Fibroblast of the aortic adventitia (primary cell): ENCODE results near the gene ENAM. TPM values are rescaled to one million over a fixed set of nuclear protein-coding genes. Genes with fewer than 3 reads are reported as not detected.

ENCODE experiments used
- DNase-seq: peaks from one replicate; pipeline ENCODE4 v3.0.0-alpha.2; 2010; ENCODE audit warnings: low read depth
- H3K4me3 ChIP-seq: 2 replicates; pipeline ENCODE4 v1.5.1; 2011; ENCODE audit warnings: low read depth, mild to moderate bottlenecking, control low read depth, low read length, moderate library complexity
- CTCF ChIP-seq: IDR thresholded peaks from 2 replicates; pipeline ENCODE4 v1.5.1; 2011; ENCODE audit warnings: mild to moderate bottlenecking, low read length, control low read depth, inconsistent platforms; ENCODE audit not compliant: insufficient read depth
- total RNA-seq: library from RNA; depleted of rRNA; stranded (reverse); fragments of >200 nt; gene quantifications from 2 replicates; pipeline ENCODE4 v1.2.3, GENCODE V29; 2012; ENCODE audit warnings: low replicate concordance

The ENAM gene
- total RNA-seq, 1 donor, result 0.18 TPM

DNA sequence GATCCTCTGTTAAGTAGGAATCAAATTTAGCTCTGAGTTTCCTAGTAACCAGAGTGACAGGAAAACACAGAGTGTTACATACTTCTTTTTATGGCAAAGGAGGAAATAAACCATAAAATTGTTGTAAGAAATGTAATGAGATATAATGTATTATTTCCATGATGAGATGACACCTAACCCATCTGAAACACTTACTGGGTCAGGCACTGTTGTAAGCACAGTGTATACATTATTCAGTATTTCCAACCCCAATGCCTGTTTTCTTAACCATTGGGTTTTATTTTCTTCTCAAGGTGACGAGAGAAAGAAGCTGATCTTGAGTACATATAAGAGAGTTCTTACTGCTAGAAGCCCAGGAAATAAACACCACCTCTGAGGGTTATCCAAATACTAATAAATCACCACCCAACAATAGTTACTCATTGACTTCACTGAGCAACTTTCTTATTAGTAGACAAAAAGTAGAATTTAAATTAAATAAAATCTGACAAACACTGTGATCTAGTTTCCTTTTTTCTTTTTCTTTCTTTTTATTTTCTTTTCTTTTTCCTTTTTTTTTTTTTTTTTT lies 4.2 kb upstream of the ENAM start:
- no peak for TF ChIP-seq CTCF
- H3K4me3 ChIP-seq, result no peak overlapping the region
- DNase-seq, result no peak

DNA sequence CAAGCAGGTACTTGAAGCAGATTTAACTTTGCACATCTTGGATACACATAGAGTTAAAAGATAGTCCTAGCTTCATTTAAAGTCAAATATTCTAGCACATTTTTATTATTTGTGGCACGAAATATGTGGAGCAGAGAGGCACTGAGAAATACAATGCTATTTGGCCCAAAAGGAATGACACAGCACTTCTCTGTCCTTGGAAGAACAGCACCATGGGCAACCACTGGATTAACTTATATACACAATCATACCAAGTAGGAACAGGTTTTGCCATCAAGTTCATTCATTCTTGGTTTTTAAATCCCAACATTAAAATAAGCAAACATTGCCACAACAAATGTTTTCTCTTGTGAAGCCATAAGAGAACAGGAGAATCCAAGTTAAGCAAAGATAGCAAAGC lies 924 bp upstream of the ENAM start:
- no peak overlapping the region for H3K4me3 ChIP-seq
- DNase-seq, result peak; percentile 11
- TF ChIP-seq CTCF, result no peak

DNA sequence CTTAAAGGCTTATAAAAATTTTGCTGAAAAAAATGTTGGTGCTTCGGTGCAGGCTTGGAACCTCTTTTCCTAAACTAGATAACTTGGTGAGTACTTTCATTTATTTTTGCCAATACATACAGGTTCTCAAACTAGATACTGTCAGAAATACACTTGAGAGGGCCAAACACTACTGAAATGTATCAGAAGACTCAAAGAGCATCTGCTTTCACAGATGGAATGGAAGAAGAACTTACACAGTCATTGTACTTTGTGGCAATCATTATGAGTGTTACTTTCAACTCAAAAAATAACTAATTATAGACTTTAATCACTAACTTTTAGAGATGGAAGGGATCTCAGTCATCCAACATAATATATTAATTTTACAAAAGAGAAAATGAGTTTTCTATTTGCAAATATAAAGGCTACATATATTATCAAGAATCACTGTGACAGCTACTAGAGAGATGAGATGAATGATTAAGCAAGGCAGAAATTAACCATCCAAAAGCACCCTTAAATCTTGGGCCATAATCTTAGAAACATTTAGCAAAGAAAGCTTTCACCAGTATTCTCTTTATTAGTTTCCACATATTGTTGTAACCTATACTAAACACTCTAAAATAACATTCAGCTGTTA lies 1.0 kb downstream of the ENAM start:
- no peak for TF ChIP-seq CTCF
- H3K4me3 ChIP-seq, result no peak overlapping the region

DNA sequence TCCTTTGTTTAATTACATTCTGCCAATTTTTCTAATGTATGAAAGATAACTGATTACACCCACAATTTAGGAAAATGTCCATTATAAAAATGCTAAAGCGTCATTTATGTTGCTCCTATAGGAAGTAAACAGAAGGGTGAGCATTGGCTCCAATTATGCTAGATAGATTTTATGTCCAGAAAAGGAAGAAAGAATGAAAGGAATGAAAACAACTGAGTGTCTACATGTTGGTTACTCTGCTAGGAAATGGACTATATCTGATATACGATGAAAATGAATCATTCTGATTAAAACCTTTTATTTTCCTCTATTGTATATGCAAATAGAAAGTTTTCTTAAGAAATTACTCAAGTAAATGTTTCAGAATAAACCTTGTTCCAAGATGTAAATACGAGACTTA lies 1.6 kb downstream of the ENAM start:
- TF ChIP-seq CTCF, result no peak
- no peak overlapping the region for H3K4me3 ChIP-seq
- no peak for DNase-seq

More for the DNA sequence above, 1.0 kb downstream of the ENAM start:
- no peak for DNase-seq

DNA sequence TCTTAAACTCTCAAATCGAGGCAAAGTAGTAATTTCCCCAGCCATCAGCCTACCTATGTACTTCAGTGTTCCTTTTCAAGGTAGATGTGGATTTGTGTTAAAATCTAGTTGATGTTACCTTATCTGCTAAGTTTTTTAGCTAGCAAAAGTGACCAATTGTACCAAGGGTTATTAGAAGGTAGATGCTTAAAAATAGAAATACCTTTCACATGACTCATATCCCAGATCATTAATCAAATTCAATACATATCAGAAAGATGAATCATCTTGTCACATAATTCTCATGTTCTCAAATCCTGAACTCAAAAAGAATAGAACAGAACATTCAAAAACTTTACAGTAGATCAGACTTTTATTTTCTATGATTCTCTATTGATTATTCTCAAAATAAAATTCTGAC lies 3.5 kb downstream of the ENAM start:
- H3K4me3 ChIP-seq, result no peak overlapping the region
- TF ChIP-seq CTCF, result no peak
- DNase-seq, result peak; percentile 71

GRCh38 chr4:70634482-70634881 lies 5.9 kb downstream of the ENAM start:
- DNase-seq, result no peak
- TF ChIP-seq CTCF, result no peak
- no peak overlapping the region for H3K4me3 ChIP-seq
